Neural cell (in vitro differentiated cells): Measurements from ENCODE around the gene RAF1.

ENCODE experiments used
- MXI1 ChIP-seq: fragments of 450-650 bp; conservative IDR thresholded peaks from 2 replicates; pipeline ENCODE4 v1.6.1; 2014; ENCODE audit warnings: antibody characterized with exemption, mild to moderate bottlenecking; ENCODE audit not compliant: poor library complexity, severe bottlenecking
- TF ChIP-seq, protein P1 (sequence below): fragments of 450-650 bp; IDR thresholded peaks from 2 replicates; pipeline ENCODE4 v1.5.1; 2014; ENCODE audit warnings: antibody characterized with exemption, mild to moderate bottlenecking, moderate library complexity; ENCODE audit not compliant: poor library complexity, severe bottlenecking

DNA sequence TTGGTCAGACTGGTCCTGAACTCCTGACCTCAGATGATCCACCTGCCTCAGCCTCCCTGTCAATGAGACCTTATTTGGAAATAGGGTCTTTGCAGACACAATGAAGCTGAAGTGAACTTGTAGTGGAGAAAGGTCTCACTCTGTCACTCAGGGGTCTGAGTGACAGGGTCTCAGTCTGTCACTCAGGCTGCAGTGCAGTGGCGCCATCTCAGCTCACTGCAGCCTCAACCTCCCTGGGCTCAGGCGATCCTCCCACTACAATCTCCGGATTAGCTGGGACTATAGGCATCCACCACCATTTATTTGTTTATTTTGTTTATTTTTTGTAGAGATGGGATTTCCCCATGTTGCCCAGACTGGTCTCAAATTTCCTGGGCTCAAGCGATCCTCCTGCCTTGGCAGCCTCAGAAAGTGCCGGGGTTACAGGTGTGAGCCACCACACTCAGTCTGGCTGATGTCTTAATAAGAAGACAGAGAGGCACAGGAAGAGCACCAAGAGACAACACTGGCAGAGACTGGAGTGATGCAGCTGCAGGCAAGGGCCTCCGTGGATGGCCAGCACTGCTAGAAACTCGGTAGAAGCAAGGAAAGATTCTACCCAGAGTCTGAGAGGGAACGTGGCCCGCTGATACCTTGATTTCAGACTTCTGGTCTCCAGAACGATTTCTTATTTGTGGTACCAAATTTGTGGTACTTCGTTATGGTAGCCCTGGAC lies 26.2 kb upstream of the RAF1 start:
- TF ChIP-seq, protein P1, sequence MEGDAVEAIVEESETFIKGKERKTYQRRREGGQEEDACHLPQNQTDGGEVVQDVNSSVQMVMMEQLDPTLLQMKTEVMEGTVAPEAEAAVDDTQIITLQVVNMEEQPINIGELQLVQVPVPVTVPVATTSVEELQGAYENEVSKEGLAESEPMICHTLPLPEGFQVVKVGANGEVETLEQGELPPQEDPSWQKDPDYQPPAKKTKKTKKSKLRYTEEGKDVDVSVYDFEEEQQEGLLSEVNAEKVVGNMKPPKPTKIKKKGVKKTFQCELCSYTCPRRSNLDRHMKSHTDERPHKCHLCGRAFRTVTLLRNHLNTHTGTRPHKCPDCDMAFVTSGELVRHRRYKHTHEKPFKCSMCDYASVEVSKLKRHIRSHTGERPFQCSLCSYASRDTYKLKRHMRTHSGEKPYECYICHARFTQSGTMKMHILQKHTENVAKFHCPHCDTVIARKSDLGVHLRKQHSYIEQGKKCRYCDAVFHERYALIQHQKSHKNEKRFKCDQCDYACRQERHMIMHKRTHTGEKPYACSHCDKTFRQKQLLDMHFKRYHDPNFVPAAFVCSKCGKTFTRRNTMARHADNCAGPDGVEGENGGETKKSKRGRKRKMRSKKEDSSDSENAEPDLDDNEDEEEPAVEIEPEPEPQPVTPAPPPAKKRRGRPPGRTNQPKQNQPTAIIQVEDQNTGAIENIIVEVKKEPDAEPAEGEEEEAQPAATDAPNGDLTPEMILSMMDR = no peak
- TF ChIP-seq MXI1 = no peak
